IPS-15b (cell line): ENCODE results near the gene SMIM5.

ENCODE experiments used
- H3K27me3 ChIP-seq: one replicate; pipeline ENCODE4 v1.6.1; 2013; ENCODE audit warnings: low read length; ENCODE audit not compliant: control insufficient read depth, insufficient read depth
- H3K36me3 ChIP-seq: one replicate; pipeline ENCODE4 v1.6.1; 2013; ENCODE audit warnings: low read length; ENCODE audit not compliant: control insufficient read depth, insufficient read depth
- H3K4me1 ChIP-seq: one replicate; pipeline ENCODE4 v1.6.1; 2013; ENCODE audit warnings: mild to moderate bottlenecking, low read length; ENCODE audit not compliant: control insufficient read depth, insufficient read depth
- H3K4me3 ChIP-seq: one replicate; pipeline ENCODE4 v1.5.1; 2013; ENCODE audit warnings: low read depth, low read length
- H3K9ac ChIP-seq: one replicate; pipeline ENCODE4 v1.6.1; 2013; ENCODE audit warnings: low read depth, mild to moderate bottlenecking, low read length
- H3K9me3 ChIP-seq: one replicate; pipeline ENCODE4 v1.6.1; 2013; ENCODE audit warnings: mild to moderate bottlenecking, low read length; ENCODE audit not compliant: control insufficient read depth, insufficient read depth

The SMIM5 gene

DNA sequence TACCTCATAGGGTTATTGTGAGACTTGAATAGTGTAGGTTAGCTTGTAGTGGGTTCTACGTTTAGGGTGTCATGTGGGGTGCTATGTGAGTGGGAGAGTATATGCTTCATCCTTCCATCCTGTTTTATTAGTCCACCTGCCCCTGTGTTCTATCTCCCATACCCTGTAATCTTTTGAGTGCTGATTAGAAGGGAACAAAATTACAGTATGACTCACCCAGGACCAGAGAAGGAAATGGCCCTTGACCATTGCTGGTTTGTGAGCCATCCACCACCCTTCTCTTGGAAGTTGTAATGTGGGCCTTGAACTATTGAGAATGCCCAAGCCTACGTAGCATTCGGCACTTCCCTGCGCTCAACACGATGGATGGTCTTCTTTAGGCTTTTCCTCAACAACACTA lies 51.0 kb downstream of the SMIM5 start:
- peaks cover 4% of the 10 kb centered on the region for H3K36me3 ChIP-seq
- no peaks in the 10 kb centered on the region for H3K4me1 ChIP-seq
- no peaks in the 10 kb centered on the region for H3K9me3 ChIP-seq
- H3K9ac ChIP-seq, result no peak overlapping the region
- no peak overlapping the region for H3K4me3 ChIP-seq
- H3K27me3 ChIP-seq, result no peaks in the 10 kb centered on the region

DNA sequence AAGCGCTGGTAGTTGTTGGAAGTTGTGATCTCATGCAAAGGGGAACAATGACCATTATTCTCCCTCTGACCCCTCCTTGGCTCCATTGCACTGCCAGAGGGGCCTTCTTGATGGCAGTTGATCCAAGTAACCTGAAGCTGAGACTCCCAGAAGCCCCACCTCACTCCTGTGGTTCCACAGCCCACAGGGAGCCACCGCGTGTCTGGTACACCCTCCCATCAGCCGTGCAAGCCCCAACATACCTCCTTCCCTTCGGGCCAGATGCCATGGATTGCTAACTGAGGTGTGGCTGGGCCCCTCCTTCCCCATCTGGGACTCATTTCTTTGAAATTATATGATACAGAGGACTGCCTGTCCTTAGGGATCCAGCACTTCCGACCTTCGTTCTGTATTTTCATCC lies 51.7 kb downstream of the SMIM5 start:
- Histone ChIP-seq H3K9me3 (no peaks in the 10 kb centered on the region), H3K27me3 (no peaks in the 10 kb centered on the region), H3K4me1 (no peaks in the 10 kb centered on the region), H3K4me3 (no peak overlapping the region), H3K9ac (no peak overlapping the region), H3K36me3 (peaks cover under 1% of the 10 kb centered on the region)

DNA sequence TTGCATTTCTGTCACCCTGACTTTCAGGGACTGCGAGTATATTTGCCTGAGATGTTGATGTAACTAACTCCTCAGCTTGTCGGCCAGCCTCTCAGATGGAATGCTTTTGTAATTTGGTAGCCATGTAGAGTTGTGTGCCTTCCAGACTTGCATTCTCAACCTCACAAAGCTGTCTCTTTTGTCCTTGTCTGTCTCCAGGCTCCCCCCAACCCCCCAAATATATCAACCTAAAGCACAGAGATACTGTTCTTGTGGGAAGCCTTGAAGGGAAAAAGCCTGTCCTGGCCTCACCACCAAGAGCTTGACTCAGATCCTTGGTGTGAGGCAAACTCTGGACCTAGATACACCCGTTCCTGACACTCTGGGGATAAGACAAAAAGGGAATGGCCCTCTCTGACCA lies 52.3 kb downstream of the SMIM5 start:
- Histone ChIP-seq H3K4me3 (no peak overlapping the region), H3K9ac (no peak overlapping the region), H3K4me1 (no peaks in the 10 kb centered on the region), H3K36me3 (no peaks in the 10 kb centered on the region), H3K9me3 (no peaks in the 10 kb centered on the region), H3K27me3 (no peaks in the 10 kb centered on the region)

DNA sequence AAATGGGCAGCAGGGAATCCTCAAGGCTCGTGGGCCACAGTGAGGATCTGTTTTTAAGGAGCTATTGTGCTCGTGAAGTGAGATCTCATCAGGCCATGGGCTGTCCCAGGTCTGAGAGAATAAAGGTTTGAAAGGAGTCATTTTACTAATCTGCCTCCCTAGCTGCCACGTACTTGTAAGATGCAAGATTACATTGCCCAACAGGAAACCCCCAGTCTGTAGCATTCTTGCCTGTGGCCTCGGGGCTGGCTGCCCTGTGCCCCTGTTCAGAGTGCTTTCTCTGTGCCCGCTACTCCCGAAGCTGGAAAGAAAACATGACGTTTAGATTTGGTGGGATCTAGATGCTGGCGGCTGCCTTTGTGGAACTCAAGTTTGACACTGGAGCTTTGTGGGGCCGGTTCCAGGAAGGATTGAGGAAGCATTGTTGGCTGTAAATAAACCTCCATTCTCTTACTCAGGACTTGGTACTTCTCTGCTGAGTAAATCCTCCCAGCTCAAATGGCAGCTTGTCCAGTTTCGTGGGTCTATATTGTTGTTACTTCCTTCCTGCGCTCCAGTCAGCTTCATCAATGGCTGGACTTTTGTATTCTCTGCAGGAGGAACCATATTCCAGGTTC lies 55.1 kb downstream of the SMIM5 start:
- no peaks in the 10 kb centered on the region for H3K36me3 ChIP-seq
- H3K9ac ChIP-seq, result no peak overlapping the region
- no peak overlapping the region for H3K4me3 ChIP-seq
- no peaks in the 10 kb centered on the region for H3K9me3 ChIP-seq
- peaks cover 4% of the 10 kb centered on the region for H3K4me1 ChIP-seq
- no peaks in the 10 kb centered on the region for H3K27me3 ChIP-seq

DNA sequence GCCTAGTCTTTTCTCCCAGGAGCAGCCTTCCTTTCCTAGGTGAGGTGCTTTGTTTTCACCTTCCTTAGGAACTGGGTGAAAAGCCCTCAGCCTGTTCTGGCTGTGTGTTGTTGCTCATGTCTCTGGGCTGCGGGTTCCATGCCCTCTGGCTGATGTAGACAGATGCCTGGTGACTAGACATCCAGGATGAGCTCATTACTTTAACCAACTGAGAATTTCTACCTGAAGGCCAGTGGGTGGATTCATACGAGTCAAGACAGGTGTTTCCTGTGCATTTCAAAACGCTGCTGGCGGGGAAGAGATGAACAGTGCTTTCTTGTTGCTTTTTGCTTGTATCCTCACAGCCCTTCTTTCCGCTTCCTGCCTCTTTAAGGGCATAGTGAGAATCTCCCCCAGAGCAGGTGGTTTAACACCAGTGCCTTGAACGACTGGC lies 56.2 kb downstream of the SMIM5 start:
- Histone ChIP-seq H3K4me1 (peaks cover 8% of the 10 kb centered on the region), H3K36me3 (no peaks in the 10 kb centered on the region), H3K9me3 (no peaks in the 10 kb centered on the region), H3K4me3 (no peak overlapping the region), H3K27me3 (no peaks in the 10 kb centered on the region), H3K9ac (no peak overlapping the region)
